Activated CD4-positive, alpha-beta T cell treated with anti-CD3 and anti-CD28 coated beads, Interleukin-2, amount 10 ng/mL, durations not matched to agents 24 days and 14 days (primary cell): ENCODE results near the gene C8G. TPM values are rescaled to one million over a fixed set of nuclear protein-coding genes. Genes with fewer than 3 reads are reported as not detected.
A peak's percentile ranks its signal among the peaks of the same experiment; 100 is the strongest.

Experiments
- DNase-seq: peaks from one replicate; pipeline ENCODE4 v3.0.0; 2022
- H3K27ac Mint-ChIP-seq: one replicate; pipeline ENCODE4 v1.8.0; 2022; ENCODE audit warnings: mild to moderate bottlenecking, mixed read lengths
- H3K27me3 Mint-ChIP-seq: one replicate; pipeline ENCODE4 v1.8.0; 2022; ENCODE audit warnings: mixed read lengths
- H3K36me3 Mint-ChIP-seq: one replicate; pipeline ENCODE4 v1.8.0; 2022; ENCODE audit warnings: low read depth, mild to moderate bottlenecking, mixed read lengths
- H3K4me1 Mint-ChIP-seq: one replicate; pipeline ENCODE4 v1.8.0; 2021; ENCODE audit warnings: mixed read lengths
- H3K4me3 Mint-ChIP-seq: one replicate; pipeline ENCODE4 v1.8.0; 2022; ENCODE audit warnings: mild to moderate bottlenecking, moderate library complexity, mixed read lengths
- H3K9me3 Mint-ChIP-seq: one replicate; pipeline ENCODE4 v1.8.0; 2021; ENCODE audit warnings: mixed read lengths
- intact Hi-C: fragments of 100-400 bp; cut with micrococcal nuclease; formaldehyde crosslinking; loops from one replicate; pipeline ENCODE4 v1.15.1; 2023
- total RNA-seq: library from RNA; stranded (reverse); gene quantifications from 2 replicates; pipeline ENCODE4 v1.2.3, GENCODE V29; 2022

Gene C8G
- total RNA-seq, 1 donor from 2014 or later = 1.7 TPM

DNA sequence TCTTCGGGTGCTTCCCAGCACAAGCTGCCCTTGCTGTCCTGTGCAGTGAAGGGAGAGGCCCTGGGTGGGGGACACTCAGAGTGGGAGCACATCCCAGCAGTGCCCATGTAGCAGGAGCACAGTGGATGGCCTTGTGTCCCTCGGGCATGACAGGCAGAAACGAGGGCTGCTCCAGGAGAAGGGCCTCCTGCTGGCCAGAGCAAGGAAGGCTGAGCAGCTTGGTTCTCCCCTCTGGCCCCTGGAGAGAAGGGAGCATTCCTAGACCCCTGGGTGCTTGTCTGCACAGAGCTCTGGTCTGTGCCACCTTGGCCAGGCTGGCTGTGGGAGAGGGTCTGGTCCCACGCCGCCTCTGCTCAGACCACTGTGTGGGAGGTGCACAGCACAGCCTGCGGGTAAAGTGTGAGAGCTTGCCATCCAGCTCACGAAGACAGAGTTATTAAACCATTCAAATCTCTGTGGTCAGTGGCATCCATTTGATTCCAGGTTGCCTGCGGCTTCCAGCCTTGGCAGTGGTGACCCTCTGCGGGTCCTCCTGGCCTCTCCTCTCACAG, 18.8 kb upstream of the C8G start:
- Mint-ChIP-seq H3K27ac (no peak overlapping the region), H3K4me3 (no peak overlapping the region), H3K4me1 (no peaks in the 10 kb centered on the region), H3K27me3 (no peaks in the 10 kb centered on the region), H3K9me3 (no peaks in the 10 kb centered on the region), H3K36me3 (peaks cover 58% of the 10 kb centered on the region)
- intact Hi-C loops = no loop called here
- no peak for DNase-seq

DNA sequence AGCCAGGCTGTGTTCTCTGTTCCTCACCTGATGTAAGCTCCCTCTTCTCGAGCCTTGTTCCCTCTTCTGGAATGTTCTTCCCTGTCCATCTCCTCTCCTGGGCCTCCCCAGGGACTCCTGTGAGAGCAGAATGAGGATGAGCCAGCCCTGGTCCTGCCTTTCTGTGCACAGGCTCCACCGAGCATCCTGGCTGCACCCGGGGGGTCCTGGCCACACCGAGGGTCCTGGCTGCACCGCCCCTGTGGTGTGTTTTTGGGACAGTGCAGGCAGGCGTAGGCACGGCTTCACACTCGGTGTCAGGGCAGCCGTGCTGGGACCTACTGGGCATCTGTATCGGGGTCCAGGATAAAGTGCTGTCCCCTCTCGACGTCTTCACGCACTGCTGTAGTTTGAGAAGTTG, 18.3 kb upstream of the C8G start:
- peaks cover 63% of the 10 kb centered on the region for H3K36me3 Mint-ChIP-seq
- H3K4me3 Mint-ChIP-seq = no peak overlapping the region
- H3K4me1 Mint-ChIP-seq = peaks cover under 1% of the 10 kb centered on the region
- DNase-seq = no peak
- intact Hi-C loops = no loop called here
- no peaks in the 10 kb centered on the region for H3K9me3 Mint-ChIP-seq
- no peak overlapping the region for H3K27ac Mint-ChIP-seq
- H3K27me3 Mint-ChIP-seq = no peaks in the 10 kb centered on the region

DNA sequence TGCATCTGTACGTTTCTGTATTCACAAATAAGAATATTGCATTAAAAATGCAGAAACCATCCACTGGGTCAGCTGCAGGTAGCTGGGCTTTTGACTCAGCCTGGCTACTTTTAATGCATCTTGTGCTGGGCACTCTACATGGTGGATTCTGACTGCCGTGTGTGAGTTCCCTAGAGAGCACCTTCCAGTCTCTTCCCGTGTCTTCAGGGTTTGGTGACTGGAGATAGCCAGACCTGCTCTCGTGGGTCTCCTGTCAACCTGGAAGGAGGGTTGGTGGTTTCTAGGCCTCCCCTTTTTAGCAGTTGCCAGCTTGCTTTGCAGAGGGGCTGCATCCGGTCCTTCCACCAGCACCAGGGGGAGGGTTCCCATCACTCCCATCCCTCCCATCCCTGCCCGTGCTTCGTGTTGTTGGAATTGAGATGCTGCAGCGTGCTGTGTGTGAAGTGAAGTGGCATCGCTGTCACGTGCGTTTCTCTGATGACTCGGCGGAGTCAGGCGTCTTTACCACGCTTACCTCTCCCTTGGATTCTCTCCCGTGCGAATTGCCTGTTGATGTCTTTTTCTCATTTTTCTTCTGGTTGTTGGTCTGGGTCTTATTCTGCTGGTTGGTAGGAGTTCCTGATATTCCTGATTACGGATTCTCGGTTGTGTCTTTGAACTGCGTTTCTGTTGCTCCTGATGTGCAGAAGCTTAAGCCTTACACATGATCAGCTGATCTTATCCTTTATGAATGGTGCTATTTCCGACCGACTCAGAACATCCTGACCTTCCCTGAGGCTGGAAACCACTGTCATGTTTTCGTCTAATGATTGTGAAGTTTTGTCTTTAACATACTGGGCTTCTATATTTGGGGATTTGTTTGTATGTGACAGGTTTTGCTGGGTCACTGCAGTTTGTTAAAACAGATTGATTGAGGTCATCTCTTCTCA, 17.4 kb upstream of the C8G start:
- H3K36me3 Mint-ChIP-seq = peaks cover 60% of the 10 kb centered on the region
- H3K9me3 Mint-ChIP-seq = no peaks in the 10 kb centered on the region
- H3K27me3 Mint-ChIP-seq = no peaks in the 10 kb centered on the region
- H3K27ac Mint-ChIP-seq = peak overlapping the region; percentile 52
- no peak overlapping the region for H3K4me3 Mint-ChIP-seq
- no peak for DNase-seq
- intact Hi-C loops = no loop called here
- H3K4me1 Mint-ChIP-seq = peaks cover 5% of the 10 kb centered on the region

DNA sequence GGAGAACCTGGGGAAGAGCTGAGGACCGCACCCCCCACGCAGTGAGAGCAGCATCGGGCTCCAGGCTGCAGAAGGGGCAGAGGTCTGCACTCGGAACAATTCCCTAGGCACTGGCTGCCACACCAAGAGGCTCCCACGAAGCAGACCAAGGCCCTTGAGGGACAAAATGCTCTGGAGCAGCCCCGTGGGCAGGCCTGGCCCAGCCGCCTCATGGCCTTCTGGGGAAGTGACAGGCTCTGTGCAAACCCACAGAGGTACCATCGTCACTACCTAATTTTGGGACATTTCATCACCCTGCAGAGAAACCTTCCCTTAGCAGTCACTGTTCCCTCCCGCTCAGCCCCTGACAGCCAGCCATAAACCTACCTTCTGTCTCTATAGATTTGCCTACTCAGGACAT, 16.5 kb upstream of the C8G start:
- H3K4me1 Mint-ChIP-seq = peaks cover 10% of the 10 kb centered on the region
- no peak overlapping the region for H3K4me3 Mint-ChIP-seq
- peaks cover 61% of the 10 kb centered on the region for H3K36me3 Mint-ChIP-seq
- no peak for DNase-seq
- intact Hi-C loops = no loop called here
- no peak overlapping the region for H3K27ac Mint-ChIP-seq
- H3K27me3 Mint-ChIP-seq = no peaks in the 10 kb centered on the region
- no peaks in the 10 kb centered on the region for H3K9me3 Mint-ChIP-seq

DNA sequence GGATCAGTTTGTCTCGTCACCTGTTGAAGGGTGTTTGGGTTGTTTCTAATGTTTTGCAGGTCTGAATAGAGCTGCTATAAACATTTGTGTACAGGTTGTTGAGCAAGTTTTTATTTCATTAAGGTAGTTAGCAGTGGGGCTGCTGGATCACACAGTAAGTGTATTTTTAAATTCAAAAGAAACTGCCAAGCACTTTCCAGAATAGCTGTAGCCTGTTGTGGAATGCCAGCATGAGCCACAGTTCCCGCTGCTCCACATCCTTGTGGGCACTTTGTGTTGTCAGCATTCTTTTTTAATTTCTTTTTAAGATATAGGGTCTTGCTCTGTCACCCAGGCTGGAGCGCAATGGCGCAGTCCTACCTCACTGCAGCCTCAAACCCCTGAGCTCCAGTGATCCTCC, 15.0 kb upstream of the C8G start:
- H3K4me1 Mint-ChIP-seq = peaks cover 13% of the 10 kb centered on the region
- no peak overlapping the region for H3K4me3 Mint-ChIP-seq
- no peaks in the 10 kb centered on the region for H3K27me3 Mint-ChIP-seq
- no peak for DNase-seq
- no peaks in the 10 kb centered on the region for H3K9me3 Mint-ChIP-seq
- intact Hi-C loops = no loop called here
- peaks cover 59% of the 10 kb centered on the region for H3K36me3 Mint-ChIP-seq
- H3K27ac Mint-ChIP-seq = no peak overlapping the region

DNA sequence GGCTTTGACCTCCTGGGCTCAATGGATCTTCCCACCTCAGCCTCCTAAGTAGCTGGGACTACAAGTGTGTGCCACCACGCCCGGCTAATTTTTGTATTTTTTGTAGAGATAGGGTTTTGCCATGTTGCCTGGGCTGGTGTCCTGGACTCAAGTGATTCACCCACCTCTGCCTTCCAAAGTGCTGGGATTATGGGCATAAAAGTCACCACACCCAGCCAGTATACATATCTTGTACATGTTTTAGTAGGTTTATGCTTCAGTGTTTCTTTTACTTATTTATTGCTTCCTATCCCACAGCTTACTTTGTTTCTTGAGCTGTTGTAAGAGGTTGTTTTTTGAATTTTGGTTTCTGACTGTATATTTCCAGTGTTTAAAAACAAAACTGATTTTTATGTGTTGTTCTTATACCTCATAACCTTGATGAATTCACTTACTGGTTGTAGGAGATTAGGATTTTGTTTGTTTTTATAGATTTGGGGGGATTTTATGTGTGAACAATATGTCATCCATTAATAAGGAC, 13.4 kb upstream of the C8G start:
- Mint-ChIP-seq H3K27ac (peak overlapping the region; percentile 89), H3K4me3 (no peak overlapping the region), H3K27me3 (no peaks in the 10 kb centered on the region), H3K4me1 (peaks cover 13% of the 10 kb centered on the region), H3K9me3 (no peaks in the 10 kb centered on the region), H3K36me3 (peaks cover 59% of the 10 kb centered on the region)
- DNase-seq = no peak
- intact Hi-C loops = no loop called here

DNA sequence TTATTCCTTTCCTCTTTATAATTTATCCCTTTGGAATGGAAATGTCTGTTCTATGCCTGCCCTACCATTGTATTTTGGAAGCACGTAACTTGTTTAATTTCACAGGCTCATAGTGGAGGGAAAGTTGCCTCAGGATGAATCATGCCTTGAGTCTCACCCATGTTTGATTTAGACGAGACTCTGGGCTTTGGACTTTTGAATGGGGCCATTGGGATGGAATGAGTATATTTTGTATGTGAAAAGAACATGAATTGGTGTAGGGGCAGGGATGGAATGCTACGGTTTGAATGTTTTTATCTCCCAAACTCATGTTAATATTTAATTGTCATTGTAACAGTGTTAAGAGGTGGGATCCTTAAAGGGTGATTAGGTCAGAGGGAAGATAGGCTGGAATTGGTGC, 10.8 kb upstream of the C8G start:
- no peak for DNase-seq
- H3K9me3 Mint-ChIP-seq = no peaks in the 10 kb centered on the region
- intact Hi-C loops = no loop called here
- H3K27ac Mint-ChIP-seq = peak overlapping the region; percentile 4
- H3K4me1 Mint-ChIP-seq = peaks cover 13% of the 10 kb centered on the region
- no peaks in the 10 kb centered on the region for H3K27me3 Mint-ChIP-seq
- no peak overlapping the region for H3K4me3 Mint-ChIP-seq
- H3K36me3 Mint-ChIP-seq = peaks cover 55% of the 10 kb centered on the region

DNA sequence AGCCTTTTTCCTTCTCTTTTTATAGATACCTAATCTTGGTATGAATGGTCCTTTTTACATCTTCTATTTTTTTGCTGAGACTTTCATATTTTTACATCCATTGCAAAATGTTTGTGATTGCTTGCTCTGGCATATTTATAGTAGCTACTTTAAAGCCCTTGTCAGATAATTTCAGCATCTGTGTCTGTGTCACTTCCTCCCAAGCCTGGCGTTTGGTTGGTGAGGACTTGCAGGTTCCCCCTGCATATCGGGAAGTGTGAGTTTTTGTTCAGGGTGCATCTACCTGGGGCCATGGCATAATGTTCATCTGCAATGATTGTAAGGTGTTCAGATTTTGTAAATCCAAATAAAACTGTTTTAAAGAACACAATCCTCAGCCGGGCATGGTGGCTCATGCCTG, 9.4 kb upstream of the C8G start:
- H3K27me3 Mint-ChIP-seq = no peaks in the 10 kb centered on the region
- no peaks in the 10 kb centered on the region for H3K9me3 Mint-ChIP-seq
- DNase-seq = no peak
- no peak overlapping the region for H3K4me3 Mint-ChIP-seq
- peaks cover 13% of the 10 kb centered on the region for H3K4me1 Mint-ChIP-seq
- peaks cover 46% of the 10 kb centered on the region for H3K36me3 Mint-ChIP-seq
- no peak overlapping the region for H3K27ac Mint-ChIP-seq
- intact Hi-C loops = no loop called here

DNA sequence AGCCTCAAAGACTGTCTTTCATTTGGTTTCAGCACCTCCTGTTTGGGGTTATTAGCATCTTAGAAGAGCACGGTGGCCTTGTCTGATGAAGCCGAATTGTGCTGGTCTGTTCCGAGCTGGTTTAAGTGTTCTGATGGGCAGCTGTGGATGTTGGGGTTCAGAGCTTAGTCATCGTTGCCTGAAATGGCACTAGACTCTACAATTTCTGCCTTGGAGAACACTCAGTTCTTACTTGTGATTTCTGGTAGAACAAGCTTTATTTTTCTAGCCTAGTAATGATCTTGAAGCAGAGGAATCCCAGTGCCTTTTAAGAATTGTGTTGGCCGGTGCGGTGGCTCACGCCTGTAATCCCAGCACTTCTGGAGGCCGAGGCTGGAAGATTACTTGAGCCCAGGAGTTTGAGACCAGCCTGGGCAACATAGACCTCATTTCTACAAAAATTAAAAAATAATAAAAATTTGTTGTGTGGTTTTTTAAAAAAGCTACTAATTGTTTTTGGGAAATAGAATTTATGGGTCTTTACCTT, 8.3 kb upstream of the C8G start:
- H3K36me3 Mint-ChIP-seq = peaks cover 42% of the 10 kb centered on the region
- H3K4me1 Mint-ChIP-seq = peaks cover 12% of the 10 kb centered on the region
- DNase-seq = no peak
- no peaks in the 10 kb centered on the region for H3K9me3 Mint-ChIP-seq
- H3K27me3 Mint-ChIP-seq = no peaks in the 10 kb centered on the region
- no peak overlapping the region for H3K4me3 Mint-ChIP-seq
- peak overlapping the region; percentile 51 for H3K27ac Mint-ChIP-seq
- intact Hi-C loops = no loop called here

DNA sequence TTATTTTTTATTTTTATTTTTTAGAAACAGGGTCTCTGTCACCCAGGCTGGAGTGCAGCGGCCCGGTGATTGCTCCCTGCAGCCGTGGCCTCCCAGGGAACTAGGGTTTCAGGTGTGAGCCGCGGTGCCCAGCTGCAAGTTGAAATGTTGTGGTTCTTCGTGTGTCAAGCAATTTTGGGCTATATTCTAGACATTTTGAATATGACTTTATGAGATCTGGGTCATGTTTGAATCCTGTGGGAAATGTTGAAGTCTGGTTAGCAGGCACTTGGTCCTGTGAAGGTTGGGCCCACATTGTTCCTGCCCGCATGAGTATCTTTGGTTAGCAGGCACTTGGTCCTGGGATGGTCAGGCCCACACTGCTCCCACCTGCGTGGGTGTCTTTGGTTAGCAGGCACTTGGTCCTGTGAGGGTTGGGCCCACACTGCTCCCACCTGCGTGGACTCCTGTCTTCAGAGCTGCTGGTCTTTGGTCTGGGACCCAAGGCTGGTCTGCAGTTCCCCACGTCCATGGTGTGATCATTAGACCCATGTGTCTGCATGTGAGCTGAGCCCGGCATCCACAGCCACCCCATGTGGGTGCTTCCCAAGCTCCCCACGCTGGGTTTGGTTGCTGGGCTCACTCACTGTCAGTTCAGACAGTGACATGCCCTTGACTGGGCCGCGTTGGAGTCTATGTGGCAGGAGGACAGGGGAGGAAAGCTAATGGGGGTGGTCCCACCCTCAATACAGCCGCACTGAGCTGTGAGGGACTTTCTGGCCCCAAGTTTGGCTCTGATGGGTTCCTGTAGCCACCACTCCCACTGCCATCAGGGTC, 7.6 kb upstream of the C8G start:
- intact Hi-C loops = no loop called here
- no peaks in the 10 kb centered on the region for H3K9me3 Mint-ChIP-seq
- peaks cover 7% of the 10 kb centered on the region for H3K4me1 Mint-ChIP-seq
- H3K27me3 Mint-ChIP-seq = no peaks in the 10 kb centered on the region
- peaks cover 42% of the 10 kb centered on the region for H3K36me3 Mint-ChIP-seq
- H3K4me3 Mint-ChIP-seq = no peak overlapping the region
- H3K27ac Mint-ChIP-seq = no peak overlapping the region
- no peak for DNase-seq

DNA sequence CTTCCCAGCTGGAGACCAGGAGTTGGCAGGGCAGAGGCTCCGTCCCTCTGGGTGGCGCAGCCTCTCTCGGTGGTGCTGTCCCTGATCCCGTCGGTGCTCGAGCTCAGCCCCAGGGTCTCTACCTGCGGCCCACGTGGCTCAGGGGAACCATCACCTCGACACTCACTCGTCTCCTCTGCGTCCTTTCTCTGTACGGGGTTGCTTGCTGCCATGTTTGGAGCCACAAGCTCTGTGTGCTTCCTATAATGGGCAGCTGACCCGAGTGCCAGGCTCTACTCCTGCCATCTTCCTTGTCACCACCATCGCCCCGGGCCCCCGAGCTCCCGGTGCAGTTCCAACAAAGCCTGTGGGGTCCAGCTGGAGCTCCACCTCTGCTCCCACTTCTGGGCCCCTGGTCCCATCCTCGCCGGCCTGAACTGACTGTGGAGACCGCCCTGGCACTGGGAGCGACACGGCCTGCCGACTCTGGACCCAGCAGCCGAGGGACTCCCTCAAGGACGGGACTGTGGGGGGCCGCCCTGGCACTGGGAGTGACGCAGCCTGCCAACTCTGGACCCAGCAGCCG, 5.5 kb upstream of the C8G start:
- peak overlapping the region; percentile 22 for H3K27ac Mint-ChIP-seq
- DNase-seq = no peak
- H3K27me3 Mint-ChIP-seq = no peaks in the 10 kb centered on the region
- no peaks in the 10 kb centered on the region for H3K9me3 Mint-ChIP-seq
- intact Hi-C loops = no loop called here
- no peaks in the 10 kb centered on the region for H3K4me1 Mint-ChIP-seq
- H3K4me3 Mint-ChIP-seq = no peak overlapping the region
- H3K36me3 Mint-ChIP-seq = peaks cover 36% of the 10 kb centered on the region

DNA sequence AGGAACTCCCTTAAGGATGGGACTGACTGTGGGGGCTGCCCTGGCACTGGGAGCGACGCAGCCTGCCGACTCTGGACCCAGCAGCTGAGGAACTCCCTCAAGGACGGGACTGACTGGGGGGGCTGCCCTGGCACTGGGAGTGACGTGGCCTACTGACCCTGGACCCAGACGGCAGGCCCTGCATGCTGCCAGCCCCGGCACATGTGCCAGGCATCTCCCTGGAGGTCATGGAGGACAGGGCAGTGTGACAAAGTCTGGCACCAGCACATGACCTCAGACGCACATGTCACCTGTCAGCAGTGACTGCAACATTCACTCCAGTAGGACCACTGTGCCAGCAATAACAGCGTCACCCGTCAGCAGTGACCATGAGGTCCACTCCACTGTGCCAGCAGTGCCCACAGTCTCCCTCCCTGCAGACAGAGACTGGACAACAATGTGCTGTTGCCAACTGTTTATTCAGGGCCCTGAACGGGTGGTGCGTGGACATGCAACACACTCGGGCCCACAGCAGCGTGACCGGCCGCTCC, 5.0 kb upstream of the C8G start:
- Mint-ChIP-seq H3K27ac (no peak overlapping the region), H3K27me3 (no peaks in the 10 kb centered on the region), H3K36me3 (peaks cover 32% of the 10 kb centered on the region), H3K9me3 (no peaks in the 10 kb centered on the region), H3K4me3 (no peak overlapping the region), H3K4me1 (peaks cover 3% of the 10 kb centered on the region)
- intact Hi-C loops = no loop called here
- DNase-seq = no peak

DNA sequence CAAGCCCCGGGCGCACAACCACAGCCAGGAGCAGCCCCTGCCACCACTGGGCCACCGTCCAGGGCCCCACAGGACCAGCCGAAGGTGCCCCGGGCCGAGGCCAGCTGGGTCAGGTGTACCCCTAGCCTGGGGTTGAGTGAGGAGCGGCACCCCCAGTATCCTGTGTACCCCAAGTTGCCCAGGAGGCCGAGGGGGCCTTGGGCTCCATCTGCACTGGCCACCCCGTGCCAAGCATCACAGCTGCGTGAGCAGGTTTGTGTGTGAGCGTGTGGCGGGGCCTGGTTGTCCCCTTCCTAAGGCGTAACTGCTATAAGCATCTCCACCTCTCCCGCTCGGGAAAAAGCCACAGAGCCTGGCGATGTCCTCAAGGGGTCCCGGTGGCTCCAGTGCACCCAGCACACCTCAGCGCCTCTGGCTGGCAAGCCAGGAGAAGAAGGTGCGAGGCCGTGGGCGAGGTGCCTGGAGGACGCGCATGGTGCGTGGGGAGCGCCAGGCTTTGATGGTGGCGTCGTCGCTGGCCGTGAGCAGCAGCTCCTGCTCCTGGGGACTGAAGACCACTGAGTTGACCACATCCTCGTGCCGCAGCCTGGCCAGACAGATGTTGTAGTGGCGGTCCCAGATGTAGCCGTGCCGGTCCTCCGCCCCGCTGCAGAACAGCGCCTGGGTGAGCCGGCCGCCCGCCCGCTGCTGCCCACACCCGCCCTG, 4.4 kb upstream of the C8G start:
- Mint-ChIP-seq H3K36me3 (peaks cover 30% of the 10 kb centered on the region), H3K4me3 (no peak overlapping the region), H3K27ac (no peak overlapping the region), H3K27me3 (no peaks in the 10 kb centered on the region), H3K4me1 (peaks cover 3% of the 10 kb centered on the region), H3K9me3 (no peaks in the 10 kb centered on the region)
- intact Hi-C loops = no loop called here
- no peak for DNase-seq
